ENCODE measurements around the gene SARDH.

Gene SARDH

DNA sequence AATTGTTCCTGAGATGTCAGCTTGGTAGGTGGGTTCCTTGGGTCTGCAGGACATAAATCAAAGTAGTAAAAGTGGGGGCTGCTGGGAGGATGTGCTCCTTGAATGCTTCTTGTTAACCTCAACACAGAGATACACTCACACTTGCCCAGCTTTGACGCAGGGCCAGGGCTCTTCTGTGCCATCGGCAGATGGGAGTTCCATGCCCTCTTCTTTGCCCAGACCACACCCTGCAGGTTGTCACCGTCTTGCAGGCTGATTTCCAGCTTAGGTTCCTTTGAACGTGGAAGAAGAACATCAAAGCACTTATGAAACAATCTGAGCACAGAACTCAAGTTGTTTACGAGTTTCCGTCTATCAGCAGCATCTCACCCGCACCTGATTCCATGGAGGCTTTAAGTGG, 91.0 kb downstream of the SARDH start:
- no peak for DNase-seq (ENCODE audit: low spot score)

DNA sequence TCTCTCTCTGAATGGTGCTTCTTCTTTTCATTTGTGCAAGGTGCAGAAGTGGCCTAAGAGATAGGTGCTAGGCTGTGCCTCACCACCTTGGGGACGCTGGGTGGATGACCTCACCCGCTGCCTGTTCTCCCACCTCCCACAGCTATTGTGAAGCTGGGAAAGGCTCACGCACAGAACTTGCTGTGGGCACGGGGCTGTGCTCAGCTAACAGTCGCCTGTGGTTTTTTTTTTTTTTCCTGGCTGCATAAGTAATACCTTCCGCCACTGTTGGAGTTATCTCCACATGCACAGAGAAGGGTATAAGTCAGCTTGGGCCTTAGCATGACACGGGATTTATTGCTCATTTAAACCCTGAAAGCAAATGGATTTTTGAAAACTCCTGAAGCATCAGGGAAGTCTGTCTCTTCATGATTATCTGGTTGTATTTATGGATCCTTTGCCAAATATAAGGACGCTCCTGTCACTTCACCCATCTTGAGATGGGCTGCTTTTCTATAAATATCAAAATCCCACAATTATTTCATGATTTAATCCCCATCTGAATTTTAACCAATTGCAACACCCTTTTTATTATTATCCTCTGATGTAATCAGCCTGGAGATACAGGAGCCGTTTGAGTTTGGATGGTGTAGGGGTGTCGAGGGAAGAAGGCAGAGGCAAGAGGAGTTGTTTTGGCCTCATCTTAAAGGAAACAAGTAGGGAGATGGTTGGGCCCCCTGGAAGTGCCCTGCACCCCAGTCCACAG, 93.0 kb downstream of the SARDH start:
- no peak for DNase-seq (ENCODE audit: low spot score)

DNA sequence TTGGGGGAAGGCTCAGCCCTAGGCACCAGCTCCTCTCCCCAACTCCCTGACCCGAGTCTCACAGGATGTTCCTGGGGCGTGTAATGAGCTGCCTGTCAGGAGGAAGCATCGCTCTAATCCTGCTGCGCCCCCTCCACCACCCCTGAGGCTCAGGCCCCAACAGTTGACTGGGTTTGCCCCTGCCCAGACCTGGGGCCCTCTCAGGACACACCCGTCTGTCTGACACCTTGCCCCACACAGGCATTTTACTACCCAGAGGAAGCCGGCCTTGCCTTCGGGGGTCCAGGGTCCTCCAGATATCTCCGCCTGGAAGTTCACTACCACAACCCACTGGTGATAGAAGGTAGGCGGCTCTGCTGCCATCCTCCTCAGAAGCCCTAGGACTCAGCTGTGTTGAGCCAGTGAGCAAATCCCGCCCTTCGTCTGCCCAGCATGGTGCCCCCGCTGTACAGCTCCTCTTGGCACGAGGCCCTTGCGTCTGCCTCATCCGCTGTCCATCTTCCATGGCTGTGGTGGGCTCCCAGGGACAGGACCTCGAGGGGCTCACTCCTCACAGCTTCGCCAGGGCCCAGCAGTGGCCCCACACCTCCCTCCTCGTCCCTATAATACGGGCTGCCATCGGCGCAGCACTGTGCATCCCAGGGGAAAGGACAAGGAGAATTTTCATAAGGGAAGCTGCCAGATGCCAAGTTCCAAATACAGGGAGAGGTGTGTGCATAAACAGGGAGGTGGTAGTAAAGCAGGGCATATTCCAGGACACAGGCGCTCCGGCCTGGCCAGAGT, 94.0 kb downstream of the SARDH start:
- no peak for DNase-seq (ENCODE audit: low spot score)

DNA sequence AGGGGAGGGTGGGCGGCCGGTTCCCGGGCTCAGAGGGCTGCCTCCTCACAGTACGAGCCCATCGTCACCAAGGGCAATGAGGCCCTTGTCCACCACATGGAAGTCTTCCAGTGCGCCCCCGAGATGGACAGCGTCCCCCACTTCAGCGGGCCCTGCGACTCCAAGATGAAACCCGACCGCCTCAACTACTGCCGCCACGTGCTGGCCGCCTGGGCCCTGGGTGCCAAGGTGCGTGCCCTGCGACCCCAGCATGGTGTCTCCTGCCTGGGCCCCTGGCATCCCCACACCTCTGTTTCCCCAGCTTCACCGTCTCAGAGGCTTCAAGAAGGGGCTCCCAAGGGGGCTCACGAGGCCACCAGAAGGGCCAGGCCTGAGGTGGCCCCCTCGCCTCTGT, 94.8 kb downstream of the SARDH start:
- no peak for DNase-seq (ENCODE audit: low spot score)

DNA sequence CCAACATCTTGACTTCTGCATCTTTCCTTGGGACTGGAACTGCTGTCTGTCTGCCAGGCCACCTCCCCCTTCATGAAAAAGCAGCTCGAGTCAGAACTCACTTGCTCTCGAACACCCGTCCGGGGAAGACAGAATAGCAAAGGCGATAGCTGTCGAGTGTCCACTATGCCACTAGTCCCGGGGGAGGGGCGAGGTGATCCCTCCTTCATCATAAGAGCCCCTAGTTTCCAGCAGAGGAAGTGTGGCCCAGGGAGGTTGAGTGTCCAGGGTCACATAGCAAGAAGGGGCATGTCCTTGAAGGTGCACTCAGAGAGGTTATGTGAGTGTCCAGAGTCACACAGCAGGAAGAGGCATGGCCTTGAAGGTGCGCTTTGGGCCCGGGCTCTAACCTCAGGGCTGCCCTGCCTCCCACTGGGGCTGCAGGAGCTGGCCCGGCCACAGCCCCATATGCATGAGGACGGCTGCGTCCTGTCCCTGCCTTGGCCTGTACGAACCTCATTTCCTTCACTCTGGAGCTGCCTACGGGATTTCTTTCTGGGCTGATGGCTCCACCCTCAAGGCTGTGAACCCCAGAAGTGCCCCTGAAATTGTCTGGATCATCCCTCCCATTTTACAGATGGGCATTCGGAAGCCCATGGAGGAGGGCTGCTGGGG, 95.3 kb downstream of the SARDH start:
- peak; percentile 30 for DNase-seq (ENCODE audit: low spot score)

DNA sequence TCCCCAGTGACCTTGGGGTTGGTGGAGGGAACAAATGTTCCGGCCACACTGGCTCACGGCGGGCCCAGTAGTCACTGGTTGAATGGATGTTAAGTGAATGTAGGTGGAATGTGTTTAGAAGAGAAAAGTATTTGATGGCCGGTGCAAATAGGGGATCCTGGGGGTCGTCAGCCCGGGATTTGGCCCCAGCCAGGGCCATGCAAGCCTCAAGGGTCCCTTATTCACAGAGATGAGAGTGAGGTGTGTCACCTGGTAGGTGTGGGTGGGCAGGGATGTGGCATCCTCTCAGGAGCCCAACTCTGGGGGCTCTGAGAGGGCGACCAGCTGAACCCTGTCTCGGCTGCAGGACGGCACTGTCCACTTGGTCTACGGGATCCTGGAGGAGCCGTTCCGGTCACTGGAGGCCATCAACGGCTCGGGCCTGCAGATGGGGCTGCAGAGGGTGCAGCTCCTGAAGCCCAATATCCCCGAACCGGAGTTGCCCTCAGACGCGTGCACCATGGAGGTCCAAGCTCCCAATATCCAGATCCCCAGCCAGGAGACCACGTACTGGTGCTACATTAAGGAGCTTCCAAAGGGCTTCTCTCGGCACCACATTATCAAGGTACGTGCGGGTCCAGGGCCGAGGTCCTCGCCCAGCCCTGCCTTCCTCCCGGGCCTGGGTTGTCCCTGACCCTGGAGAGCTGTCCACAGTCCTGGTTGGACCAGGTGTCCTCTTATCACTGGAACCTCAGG, 96.1 kb downstream of the SARDH start:
- no peak for DNase-seq (ENCODE audit: low spot score)

DNA sequence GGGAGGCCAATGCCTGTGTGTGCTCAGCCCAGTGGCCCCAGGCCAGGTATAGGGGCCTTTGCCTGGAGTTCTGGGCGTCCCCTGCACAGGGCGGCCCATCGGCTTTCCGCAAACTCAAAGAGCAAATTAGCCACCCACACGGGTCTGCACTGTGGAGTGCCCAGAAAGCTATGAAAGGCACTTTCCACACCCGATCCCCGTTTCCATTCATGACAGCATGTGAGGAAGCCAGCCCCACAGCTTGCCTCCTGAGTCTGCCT, 96.8 kb downstream of the SARDH start:
- no peak for DNase-seq (ENCODE audit: low spot score)

DNA sequence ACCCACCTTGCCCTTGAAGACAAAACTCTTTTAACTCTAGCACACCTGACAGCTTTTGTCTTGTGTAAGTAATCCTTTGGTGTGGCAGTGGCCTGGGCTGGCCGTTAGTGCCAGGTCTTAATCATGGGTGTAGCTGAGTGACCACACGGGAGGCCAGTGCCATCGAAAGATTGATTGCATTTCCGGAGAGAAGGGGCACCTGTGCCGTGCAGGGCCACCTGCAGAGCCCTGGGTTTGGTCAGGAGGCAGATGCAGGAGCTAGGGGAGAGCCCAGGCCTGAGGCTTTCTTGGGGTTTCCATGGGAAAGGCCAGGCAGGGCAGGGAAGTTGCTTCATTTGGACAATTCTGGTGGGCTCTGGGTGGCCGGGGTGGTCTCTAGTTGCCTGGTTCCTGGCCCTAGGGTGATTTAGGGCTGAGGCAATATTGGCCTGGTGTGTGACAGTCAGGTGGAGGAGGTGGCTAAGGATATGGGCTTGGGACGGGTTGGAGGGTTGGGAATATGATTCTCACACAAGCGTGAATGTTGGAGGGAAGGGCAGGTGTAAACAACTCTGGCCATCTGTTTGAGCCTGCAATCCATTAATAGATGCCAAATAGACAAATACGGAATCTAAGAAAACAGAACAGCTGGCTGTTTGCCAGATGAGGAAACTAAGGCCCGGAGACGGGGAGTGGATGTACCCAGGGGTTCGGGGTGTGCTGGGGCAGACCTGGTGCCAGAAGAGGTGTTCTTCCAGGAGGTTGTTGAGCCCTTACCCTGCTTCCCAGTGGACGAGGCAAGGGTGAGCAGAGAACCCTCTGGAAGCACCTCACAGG, 97.4 kb downstream of the SARDH start:
- no peak for DNase-seq (ENCODE audit: low spot score)

DNA sequence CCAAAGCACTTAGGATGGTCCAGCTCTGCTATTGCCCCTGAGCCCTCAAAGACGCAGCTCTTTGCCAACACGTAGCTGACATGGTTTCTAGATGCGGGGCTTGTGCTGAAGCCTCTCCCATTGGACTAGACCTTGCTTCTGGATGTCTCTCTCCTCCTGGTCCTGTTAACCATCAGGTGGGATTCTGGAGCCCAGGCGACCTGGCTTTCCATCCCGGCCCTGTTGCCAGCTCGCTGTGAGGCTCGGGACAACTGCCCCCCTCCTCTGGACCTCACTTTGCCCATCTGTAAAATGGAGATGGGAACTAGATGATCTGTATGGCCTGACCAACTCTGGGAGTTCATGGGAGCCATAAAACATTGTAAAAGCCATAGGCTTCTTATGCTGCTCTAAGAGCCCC, 98.0 kb downstream of the SARDH start:
- DNase-seq (ENCODE audit: low spot score), result no peak

DNA sequence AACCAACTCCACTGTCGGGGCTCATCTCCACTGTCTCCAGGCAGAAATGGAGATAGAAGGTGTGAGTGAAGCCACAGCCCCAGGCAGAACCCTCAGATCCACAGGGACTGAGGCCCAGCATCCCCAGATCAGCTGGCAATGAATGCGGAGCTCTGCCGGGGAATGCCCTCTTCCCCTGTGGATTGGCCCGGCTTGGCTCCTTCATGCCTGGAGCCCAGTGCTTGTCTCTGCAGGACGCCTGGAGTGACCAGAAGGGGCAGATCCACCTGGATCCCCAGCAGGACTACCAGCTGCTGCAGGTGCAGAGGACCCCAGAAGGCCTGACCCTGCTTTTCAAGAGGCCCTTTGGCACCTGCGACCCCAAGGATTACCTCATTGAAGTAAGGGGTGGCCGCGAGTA, 98.5 kb downstream of the SARDH start:
- DNase-seq (ENCODE audit: low spot score), result no peak

DNA sequence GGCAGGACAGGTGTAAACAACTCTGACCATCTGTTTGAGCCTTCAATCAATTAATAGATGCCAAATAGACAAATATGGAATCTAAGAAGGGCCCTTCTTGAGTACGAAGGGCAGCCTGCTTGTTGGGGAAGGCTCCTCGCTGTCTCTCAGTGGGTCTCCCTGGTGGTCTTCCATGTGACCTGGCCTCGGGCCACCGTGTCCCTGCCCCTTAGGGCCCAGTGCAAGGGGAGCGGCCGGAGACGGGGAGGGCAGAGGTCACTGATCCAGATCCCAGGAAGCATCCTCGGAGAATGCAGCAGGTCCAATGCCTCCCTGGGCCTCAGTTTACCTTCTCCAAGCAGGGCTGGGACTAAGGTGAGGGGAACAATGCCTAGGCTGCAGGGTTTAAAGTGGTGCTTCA, 99.4 kb downstream of the SARDH start:
- no peak for DNase-seq (ENCODE audit: low spot score)

DNA sequence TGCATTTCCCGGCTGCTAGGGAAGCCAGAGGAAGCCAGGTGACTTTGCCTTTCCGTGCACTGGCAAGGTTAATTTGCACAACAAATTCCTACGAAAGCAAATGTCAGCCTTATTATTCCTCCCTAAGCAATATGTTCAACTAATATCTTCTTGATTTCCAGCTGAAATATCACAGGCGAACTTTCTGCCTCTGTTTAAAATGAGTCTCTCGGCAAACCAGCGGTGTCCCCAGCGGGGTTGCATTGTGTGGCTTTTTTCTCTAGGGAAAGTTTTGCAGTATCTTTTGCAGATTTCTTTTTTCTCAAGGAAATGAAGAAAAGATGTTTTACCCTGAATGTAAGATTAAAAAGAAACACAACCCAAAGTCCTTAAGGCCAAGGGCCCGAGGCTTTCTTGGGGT, 100.1 kb downstream of the SARDH start:
- no peak for DNase-seq (ENCODE audit: low spot score)

DNA sequence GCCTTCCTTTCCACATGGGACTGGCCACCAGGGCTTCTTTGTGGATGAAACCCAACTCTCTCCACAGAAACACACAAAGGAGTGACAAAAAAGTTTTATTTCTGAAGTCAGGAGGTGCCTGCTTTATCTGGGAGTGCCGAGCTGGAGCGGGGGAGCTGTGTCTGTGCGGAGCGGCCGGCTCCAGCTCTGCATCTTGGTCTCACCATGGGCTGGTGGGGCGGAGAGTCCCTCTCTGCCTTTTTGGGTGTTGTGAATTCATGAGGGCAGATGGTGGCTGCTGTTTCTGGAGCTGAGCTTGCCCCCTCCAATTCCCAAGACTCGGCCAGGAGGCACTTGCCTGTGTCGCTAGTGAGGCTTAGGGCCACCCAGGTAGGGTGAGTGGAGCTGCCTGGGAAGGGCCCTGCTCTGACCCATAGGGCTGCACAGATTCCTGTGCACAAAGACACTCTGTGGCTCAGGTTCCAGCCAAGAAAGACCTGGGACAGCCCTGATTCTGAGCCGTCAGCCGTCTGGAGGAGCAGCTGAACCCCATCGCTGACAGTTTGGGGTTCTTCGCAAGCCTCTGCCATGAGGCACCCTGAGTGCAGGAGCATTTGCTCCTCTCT, 100.6 kb downstream of the SARDH start:
- DNase-seq (ENCODE audit: low spot score), result no peak

DNA sequence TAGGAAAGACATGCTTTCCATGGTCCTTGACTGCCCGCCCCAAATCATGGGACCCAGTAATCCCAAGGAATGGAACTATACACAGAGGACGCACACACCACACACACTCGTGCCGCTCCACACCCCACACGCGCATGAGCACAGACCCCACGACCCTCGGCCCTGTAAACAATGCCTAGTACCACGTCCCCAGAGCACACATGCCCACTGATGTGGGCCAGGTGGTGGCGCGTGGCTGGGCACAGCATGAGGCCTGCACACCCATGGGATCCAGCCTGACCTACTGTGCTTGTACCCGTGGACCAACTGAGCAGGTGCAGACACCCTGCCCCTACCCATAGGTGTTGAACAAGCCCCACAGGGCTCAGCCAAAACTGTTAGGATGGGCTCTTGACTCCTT, 101.2 kb downstream of the SARDH start:
- no peak for DNase-seq (ENCODE audit: low spot score)

DNA sequence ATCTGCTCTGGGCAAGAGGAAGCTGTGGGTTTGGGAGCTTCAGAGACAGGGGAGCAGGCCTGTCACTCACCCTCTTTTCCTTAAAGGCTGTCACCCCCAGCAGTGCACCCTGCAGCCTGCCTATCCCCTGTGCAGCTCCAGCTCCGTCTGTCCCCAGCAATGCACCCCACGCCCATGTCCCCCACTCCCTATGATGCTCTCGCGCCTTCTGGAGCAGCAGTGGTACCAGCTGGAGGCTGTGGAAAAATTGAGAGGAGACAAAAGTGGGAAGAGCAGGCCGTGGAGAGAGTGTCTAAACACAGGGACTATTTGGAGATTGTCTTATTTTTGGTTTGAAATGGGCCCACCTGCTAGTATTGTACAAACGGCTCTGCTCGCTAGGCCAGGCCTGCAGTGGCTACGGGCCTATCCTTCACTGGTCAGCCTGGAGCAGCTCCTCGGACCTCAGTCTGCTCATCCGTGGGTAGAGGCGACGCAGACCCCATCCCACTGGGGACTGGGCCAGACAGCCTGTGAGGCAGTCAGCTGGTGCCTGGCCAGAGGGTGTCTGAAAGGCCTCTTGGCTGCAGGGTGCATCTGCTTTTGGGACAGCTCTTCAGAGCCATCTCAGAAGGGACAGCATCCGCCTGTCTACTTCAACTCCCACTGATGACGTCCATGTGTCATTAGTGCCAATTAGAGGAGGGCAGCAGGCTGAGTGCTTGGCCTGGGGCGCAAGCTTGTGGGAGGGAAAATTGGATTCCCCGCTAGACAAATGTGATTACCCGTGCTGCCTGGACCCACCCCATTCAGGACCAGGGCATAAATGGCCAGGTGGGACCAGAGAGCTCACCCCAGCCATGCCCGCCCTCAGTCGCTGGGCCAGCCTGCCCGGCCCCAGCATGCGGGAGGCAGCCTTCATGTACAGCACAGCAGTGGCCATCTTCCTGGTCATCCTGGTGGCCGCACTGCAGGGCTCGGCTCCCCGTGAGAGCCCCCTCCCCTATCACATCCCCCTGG, 102.3 kb downstream of the SARDH start, which contains the start of gene DBH:
Gene DBH, plus strand, starts transcription at position 831 of the 999 bp plus-strand sequence. Its CDS starts 9 bp downstream, at position 840.
- no peak for DNase-seq (ENCODE audit: low spot score)

DNA sequence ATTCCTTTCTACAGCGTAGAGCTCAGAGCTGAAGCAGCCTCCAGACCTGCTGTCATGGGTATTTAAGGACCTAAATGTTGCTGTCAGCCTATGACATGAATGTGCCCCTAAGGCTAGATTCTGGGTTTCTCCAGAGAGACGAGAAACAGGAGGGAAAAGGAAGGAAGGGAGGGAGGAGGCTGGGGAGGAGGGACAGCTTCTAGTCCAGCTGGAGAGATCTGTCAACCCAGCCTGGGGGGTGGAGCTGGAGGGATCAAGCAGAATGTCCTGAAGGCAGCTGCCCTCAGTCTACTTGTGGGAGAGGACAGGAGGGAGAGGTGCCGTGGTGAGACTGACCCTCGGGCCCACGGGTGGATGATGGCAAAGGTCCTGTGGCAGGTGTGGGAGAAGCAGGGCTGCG, 103.1 kb downstream of the SARDH start:
- DNase-seq (ENCODE audit: low spot score), result no peak

DNA sequence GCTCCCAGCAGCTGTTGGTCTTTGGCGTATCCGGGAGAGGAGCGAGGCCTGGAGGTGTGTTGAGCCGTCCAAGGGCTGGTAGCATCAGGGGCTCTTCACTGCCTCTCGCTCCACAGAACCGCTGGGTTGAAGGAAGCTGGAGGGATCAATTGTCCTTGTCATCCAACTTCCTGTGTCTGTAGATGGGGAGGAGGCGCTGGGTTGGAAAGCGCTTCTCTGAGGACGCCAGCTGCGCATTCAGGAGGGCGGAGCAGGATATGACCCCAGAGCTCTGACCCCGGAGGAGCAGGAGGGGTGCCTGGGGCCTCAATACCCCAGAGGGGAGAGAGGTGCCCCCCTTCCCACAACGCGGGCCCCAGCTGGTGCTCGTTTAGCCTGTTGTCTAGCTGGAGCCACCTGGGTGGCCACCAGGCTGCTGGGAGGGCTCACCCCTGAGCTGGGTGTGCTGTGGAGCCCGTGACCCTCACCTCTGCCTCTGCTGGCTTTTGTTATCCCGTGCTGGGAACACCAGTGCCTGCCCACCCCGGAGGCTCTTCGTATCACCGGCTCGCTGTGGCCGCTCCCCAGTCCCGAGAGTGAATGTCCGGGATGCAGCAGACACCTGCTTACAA, 104.0 kb downstream of the SARDH start:
- no peak for DNase-seq (ENCODE audit: low spot score)

DNA sequence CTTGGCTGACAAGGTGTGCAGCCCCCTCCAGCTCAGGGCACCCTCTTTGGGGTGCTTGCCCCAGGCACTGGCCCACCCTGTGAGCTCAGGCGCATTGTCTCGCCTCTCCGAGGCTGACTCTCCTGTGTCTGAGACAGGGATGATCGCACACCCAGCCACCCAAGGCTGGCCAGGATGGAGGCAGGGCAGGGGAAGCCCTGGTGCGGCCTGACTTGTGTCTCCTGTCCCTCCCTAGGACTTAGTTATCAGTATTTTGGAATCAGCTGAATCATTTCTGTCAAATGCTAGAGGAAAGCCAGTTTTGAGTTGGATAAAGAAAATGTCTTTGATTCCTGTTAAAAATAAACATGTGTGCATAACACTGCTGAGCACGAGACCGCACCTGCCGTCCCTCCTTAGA, 104.5 kb downstream of the SARDH start:
- DNase-seq (ENCODE audit: low spot score), result no peak

DNA sequence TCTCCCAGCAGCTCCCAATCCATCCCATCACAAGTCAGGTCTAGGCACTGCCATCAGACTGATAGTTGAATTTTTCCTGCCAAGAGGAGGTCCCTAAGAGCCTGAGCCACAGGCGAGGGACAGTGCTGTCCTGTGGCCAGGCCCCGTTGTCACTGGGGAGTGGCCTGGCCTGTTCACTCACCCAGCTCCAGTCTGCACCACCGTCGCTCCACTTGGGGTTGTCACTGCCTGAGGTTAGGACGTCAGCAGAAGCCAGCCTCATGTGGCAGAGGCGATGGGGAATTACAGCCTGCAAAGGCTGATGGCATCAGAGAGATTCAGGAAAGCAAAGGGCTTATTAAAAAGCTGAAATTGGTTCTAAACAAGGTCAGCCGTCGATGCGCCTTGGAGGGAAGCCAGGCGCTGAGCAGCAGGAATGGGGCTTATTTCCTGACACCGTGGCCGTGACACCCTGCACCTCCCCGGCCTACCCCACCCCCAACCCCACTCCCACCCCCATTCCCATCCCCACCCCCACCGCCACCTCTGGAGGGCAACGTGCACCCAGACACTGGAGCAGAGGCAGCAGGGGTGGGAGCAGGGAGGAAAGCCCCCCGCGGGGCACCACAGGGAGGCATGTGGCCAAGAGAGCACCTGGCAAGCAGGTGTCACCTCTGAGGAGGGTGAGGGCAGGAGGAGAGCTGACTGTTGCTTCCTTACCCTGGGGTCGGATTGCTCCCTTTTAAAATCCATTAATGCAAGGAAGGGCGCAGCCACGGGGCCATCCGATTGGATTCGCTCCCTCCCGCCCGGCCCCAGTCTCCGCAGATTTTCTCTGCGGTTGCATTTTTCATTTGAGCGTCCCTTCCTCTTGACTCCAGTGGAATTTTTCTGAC, 105.1 kb downstream of the SARDH start:
- no peak for DNase-seq (ENCODE audit: low spot score)
